ENCODE data around the gene FYCO1. TPM values are rescaled to one million over a fixed set of nuclear protein-coding genes. Genes with fewer than 3 reads are reported as not detected.

The FYCO1 gene
- total and polyA plus RNA-seq, 2 of the 13 experiments (the other 11 are each of a cell fraction or from before 2014, with no cell fraction given): 2.7 to 4.2 TPM

DNA sequence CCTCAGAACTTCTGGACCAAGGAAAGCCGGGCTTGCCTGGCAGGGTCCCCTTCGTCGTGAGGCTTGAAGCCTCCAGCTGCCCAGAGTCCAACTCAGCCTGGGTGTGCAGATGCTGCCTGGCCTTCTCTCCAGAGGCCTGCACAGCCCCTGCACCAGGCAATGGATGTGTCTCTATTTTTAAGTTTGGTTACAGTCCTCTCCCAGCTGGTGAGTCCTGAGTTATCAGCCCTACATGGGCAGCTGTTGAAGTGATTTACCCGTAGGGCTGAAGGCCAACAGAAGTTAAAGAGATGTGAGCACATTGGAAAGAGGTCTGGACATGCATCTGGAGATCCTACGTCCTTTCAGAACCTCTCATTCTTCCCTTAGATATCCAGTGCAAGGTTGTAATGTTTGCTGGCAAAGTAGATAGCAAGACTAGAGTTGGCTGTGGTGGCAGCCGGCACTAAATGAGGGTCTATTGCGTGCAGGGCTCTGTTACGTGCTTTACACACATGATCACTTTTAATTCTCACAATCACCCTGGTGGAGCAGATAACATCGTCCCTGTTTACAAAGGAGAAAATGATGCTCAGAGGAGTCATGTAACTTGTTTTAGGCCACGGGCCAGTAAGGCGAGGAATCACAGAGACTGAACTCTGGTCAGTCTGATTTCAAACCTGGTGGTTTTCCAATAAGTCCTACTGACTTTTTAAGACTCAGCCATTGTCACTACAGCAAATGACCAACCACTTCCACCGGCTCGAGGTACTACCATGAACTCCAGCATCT is 9.9 kb downstream of the FYCO1 start:
- no peak overlapping the region; the same call in 1 of the 2 replicates for H3K9ac ChIP-seq (ENCODE audit: insufficient read depth, low read depth, low read length)
- peaks cover 47% of the 10 kb centered on the region for H3K4me1 ChIP-seq (ENCODE audit: insufficient read depth, low read length)
- no TSS peak for BruUV-seq (replicated peaks)
- H4K20me1 ChIP-seq (ENCODE audit: insufficient read depth, low read length): no peaks in the 10 kb centered on the region
- ChIA-PET POLR2A (interaction anchor here (1.0 to 2.1 kb wide), 3 partner anchors 9 to 13 kb away, joined by 3 to 11 read pairs (median 7); no protein-coding TSS in a partner anchor), CTCF (ENCODE audit: low intra/inter-chr PET ratio, low total read pairs) (no interaction called here)
- no peaks in the 10 kb centered on the region for H3K9me3 ChIP-seq (ENCODE audit: low read length)
- TF ChIP-seq ZNF10 (CRISPR knock-in tag; IDR thresholded peaks at IDR 0.05; ENCODE audit: borderline replicate concordance, low read depth) (no peak), CCDC6 (CRISPR knock-in tag; IDR thresholded peaks at IDR 0.05) (0 out of 2 replicates have a peak, but pooled peaks have one; percentile 6), ZNF605 (CRISPR knock-in tag; IDR thresholded peaks at IDR 0.05) (0 out of 2 replicates have a peak, but pooled peaks have one; percentile 28), KLF12 (CRISPR knock-in tag; IDR thresholded peaks at IDR 0.05; ENCODE audit: borderline replicate concordance) (no peak), ZNF12 (CRISPR knock-in tag; IDR thresholded peaks at IDR 0.05) (no peak), FOSL2 (CRISPR knock-in tag; IDR thresholded peaks at IDR 0.05) (no peak), NFKBIZ (CRISPR knock-in tag; IDR thresholded peaks at IDR 0.05) (0 out of 2 replicates have a peak, but pooled peaks have one; percentile 8), NR3C1 (CRISPR knock-in tag; IDR thresholded peaks at IDR 0.05) (no peak)
- TF ChIP-seq, protein P1, sequence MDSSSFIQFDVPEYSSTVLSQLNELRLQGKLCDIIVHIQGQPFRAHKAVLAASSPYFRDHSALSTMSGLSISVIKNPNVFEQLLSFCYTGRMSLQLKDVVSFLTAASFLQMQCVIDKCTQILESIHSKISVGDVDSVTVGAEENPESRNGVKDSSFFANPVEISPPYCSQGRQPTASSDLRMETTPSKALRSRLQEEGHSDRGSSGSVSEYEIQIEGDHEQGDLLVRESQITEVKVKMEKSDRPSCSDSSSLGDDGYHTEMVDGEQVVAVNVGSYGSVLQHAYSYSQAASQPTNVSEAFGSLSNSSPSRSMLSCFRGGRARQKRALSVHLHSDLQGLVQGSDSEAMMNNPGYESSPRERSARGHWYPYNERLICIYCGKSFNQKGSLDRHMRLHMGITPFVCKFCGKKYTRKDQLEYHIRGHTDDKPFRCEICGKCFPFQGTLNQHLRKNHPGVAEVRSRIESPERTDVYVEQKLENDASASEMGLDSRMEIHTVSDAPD (CRISPR knock-in tag; IDR thresholded peaks at IDR 0.05): peak; percentile 45; the same call in 1 of the 2 replicates
- TF ChIP-seq, protein P2, sequence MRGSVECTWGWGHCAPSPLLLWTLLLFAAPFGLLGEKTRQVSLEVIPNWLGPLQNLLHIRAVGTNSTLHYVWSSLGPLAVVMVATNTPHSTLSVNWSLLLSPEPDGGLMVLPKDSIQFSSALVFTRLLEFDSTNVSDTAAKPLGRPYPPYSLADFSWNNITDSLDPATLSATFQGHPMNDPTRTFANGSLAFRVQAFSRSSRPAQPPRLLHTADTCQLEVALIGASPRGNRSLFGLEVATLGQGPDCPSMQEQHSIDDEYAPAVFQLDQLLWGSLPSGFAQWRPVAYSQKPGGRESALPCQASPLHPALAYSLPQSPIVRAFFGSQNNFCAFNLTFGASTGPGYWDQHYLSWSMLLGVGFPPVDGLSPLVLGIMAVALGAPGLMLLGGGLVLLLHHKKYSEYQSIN (CRISPR knock-in tag; IDR thresholded peaks at IDR 0.05; ENCODE audit: borderline replicate concordance): no peak
- intact Hi-C loops (cut with micrococcal nuclease; ENCODE audit: unreplicated experiment): loop anchor here (1.0 kb wide), 1 partner anchor 10 kb away; the partner anchor contains the start of gene FYCO1
- ATAC-seq (no peak), DNase-seq (ENCODE audit: low spot score) (no peak), FAIRE-seq (no peak)
- H3K36me3 ChIP-seq (replicated peaks in 1 of 2; ENCODE audit: control insufficient read depth in 1 of 2, insufficient read depth in 2 of 2, low read length in 2 of 2): peaks cover 3 to 43% of the 10 kb centered on the region in 2 experiments; a peak in 4 of 5 replicates
- H2AFZ ChIP-seq (ENCODE audit: low read length): no peak overlapping the region
- 76% methylated on average over 13 of the region's 13 CpGs for WGBS (ENCODE audit: low lambda C conversion rate)
- H3K79me2 ChIP-seq (ENCODE audit: insufficient read depth, low read length): peaks cover 27% of the 10 kb centered on the region
- H3K4me2 ChIP-seq (ENCODE audit: low read depth, low read length): peak overlapping the region; percentile 69
- no peaks in the 10 kb centered on the region for H3K27me3 ChIP-seq (ENCODE audit: control insufficient read depth in 1 of 2, insufficient read depth in 2 of 2, low read length in 2 of 2)
- no peak overlapping the region for H3K4me3 ChIP-seq (replicated peaks in 1 of 3; ENCODE audit: insufficient read depth in 1 of 3, low read depth in 2 of 3, low read length in 3 of 3)
- in situ Hi-C loops (cut with HindIII; ENCODE audit: extremely low pct_ligation_motif_present, low pct_unique_long_range_greater_than_20kb): no loop called here
- peak overlapping the region; percentile 61 for H3K27ac ChIP-seq (ENCODE audit: extremely low read length, insufficient read depth, low read length)

All from HepG2 (cell line).